ENCODE results near the gene TENM4. TPM values are rescaled to one million over a fixed set of nuclear protein-coding genes. Genes with fewer than 3 reads are reported as not detected.

The TENM4 gene
- total RNA-seq, 1 donor from 2014 or later = 0.63 TPM

- peaks cover 10% of the 10 kb centered on the region for H3K27me3 ChIP-seq (ENCODE audit: low read depth)
- H3K4me1 ChIP-seq = no peaks in the 10 kb centered on the region
- intact Hi-C loops (cut with micrococcal nuclease) = no loop called here
- H3K9me3 ChIP-seq (replicated peaks) = no peaks in the 10 kb centered on the region
- no peak overlapping the region for H3K4me3 ChIP-seq
- H3K27ac ChIP-seq (replicated peaks) = no peak overlapping the region
- H3K36me3 ChIP-seq = no peaks in the 10 kb centered on the region
- TF ChIP-seq CTCF (IDR thresholded peaks at IDR 0.05; ENCODE audit: borderline replicate concordance) = no peak
- DNase-seq = no peak
Observed at GRCh38 chr11:78931891-78932290, 508.9 kb downstream of the TENM4 start.

GRCh38 chr11:78930810-78931523, 509.9 kb downstream of the TENM4 start:
- Histone ChIP-seq H3K4me3 (no peak overlapping the region), H3K36me3 (no peaks in the 10 kb centered on the region), H3K4me1 (no peaks in the 10 kb centered on the region), H3K27me3 (ENCODE audit: low read depth) (peaks cover 10% of the 10 kb centered on the region), H3K27ac (replicated peaks) (no peak overlapping the region), H3K9me3 (replicated peaks) (no peaks in the 10 kb centered on the region)
- no peak for TF ChIP-seq CTCF (IDR thresholded peaks at IDR 0.05; ENCODE audit: borderline replicate concordance)
- no peak for DNase-seq
- intact Hi-C loops (cut with micrococcal nuclease) = no loop called here

GRCh38 chr11:78929906-78930220, 511.0 kb downstream of the TENM4 start:
- Histone ChIP-seq H3K27ac (replicated peaks) (no peak overlapping the region), H3K9me3 (replicated peaks) (no peaks in the 10 kb centered on the region), H3K36me3 (no peaks in the 10 kb centered on the region), H3K4me1 (no peaks in the 10 kb centered on the region), H3K4me3 (no peak overlapping the region), H3K27me3 (ENCODE audit: low read depth) (peaks cover 11% of the 10 kb centered on the region)
- intact Hi-C loops (cut with micrococcal nuclease) = no loop called here
- TF ChIP-seq CTCF (IDR thresholded peaks at IDR 0.05; ENCODE audit: borderline replicate concordance) = no peak
- no peak for DNase-seq

- Histone ChIP-seq H3K4me3 (no peak overlapping the region), H3K9me3 (replicated peaks) (no peaks in the 10 kb centered on the region), H3K27me3 (ENCODE audit: low read depth) (peaks cover 14% of the 10 kb centered on the region), H3K36me3 (no peaks in the 10 kb centered on the region), H3K4me1 (no peaks in the 10 kb centered on the region), H3K27ac (replicated peaks) (no peak overlapping the region)
- no peak for TF ChIP-seq CTCF (IDR thresholded peaks at IDR 0.05; ENCODE audit: borderline replicate concordance)
- intact Hi-C loops (cut with micrococcal nuclease) = no loop called here
- no peak for DNase-seq
Observed at GRCh38 chr11:78929207-78929905, 511.5 kb downstream of the TENM4 start.

GRCh38 chr11:78927511-78927910, 513.3 kb downstream of the TENM4 start:
- no peaks in the 10 kb centered on the region for H3K36me3 ChIP-seq
- no peaks in the 10 kb centered on the region for H3K4me1 ChIP-seq
- intact Hi-C loops (cut with micrococcal nuclease) = no loop called here
- no peak overlapping the region for H3K27ac ChIP-seq (replicated peaks)
- TF ChIP-seq CTCF (IDR thresholded peaks at IDR 0.05; ENCODE audit: borderline replicate concordance) = no peak
- no peak for DNase-seq
- H3K27me3 ChIP-seq (ENCODE audit: low read depth) = peaks cover 14% of the 10 kb centered on the region
- no peak overlapping the region for H3K4me3 ChIP-seq
- no peaks in the 10 kb centered on the region for H3K9me3 ChIP-seq (replicated peaks)
